ENCODE measurements around the gene ANKRD30B.
"Not testable (repeated sequence)": the region's sequence is repeated elsewhere in the genome, so short reads cannot be mapped to it uniquely, and the experiment has no call there.

DNA sequence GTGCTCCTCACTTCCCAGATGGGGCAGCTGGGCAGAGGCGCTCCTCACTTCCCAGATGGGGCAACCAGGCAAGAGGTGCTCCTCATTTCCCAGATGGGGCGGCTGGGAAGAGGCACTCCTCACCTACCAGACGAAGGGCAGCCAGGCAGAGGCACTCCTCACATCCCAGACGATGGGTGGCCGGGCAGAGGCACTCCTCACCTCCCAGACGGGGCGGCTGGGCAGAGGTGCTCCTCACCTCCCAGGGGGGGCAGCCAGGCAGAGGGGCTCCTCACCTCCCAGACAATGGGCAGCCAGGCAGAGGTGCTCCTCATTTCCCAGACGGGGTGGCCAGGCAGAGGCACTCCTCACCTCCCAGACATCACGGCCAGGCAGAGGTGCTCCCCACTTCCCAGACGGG is 110.5 kb downstream of the ANKRD30B start:
- TF ChIP-seq POLR2AphosphoS5 (IDR thresholded peaks at IDR 0.05; ENCODE audit: low read depth, low read length); POLR2A (IDR thresholded peaks at IDR 0.05; ENCODE audit: low read depth, low read length); TAF1 (IDR thresholded peaks at IDR 0.05; ENCODE audit: borderline replicate concordance, low read depth, low read length): not testable (repeated sequence)

Data from GM12892 (cell line).